HG02623 (cell line): ENCODE measurements around the gene CD58.

Source experiments
- ATAC-seq: cut with Tn5 transposase; IDR thresholded peaks from one replicate; pipeline ENCODE4 v1.9.1; 2021; ENCODE audit warnings: moderate library complexity; ENCODE audit not compliant: unreplicated experiment

The CD58 gene

GRCh38 chr1:116511459-116512019 is 59.3 kb downstream of the CD58 start:
- no peak for ATAC-seq

GRCh38 chr1:116510361-116510760 is 60.5 kb downstream of the CD58 start:
- ATAC-seq, result no peak

GRCh38 chr1:116508984-116509980 is 61.5 kb downstream of the CD58 start:
- no peak for ATAC-seq

GRCh38 chr1:116508085-116508983 is 62.5 kb downstream of the CD58 start:
- no peak for ATAC-seq

- no peak for ATAC-seq
Observed at GRCh38 chr1:116507631-116508030, 63.2 kb downstream of the CD58 start.

- ATAC-seq, result no peak
Observed at GRCh38 chr1:116506132-116507004, 64.5 kb downstream of the CD58 start.

GRCh38 chr1:116504308-116505156 is 66.3 kb downstream of the CD58 start:
- ATAC-seq, result peak; percentile 89

GRCh38 chr1:116503546-116504307 is 67.1 kb downstream of the CD58 start:
- ATAC-seq, result peak; percentile 8

GRCh38 chr1:116502671-116503314 is 68.0 kb downstream of the CD58 start:
- ATAC-seq, result no peak

- ATAC-seq, result no peak
Observed at GRCh38 chr1:116501870-116502244, 69.0 kb downstream of the CD58 start.

GRCh38 chr1:116501125-116501869 is 69.5 kb downstream of the CD58 start:
- ATAC-seq, result no peak

- ATAC-seq, result peak; percentile 55
Observed at GRCh38 chr1:116498789-116499628, 71.8 kb downstream of the CD58 start.

- no peak for ATAC-seq
Observed at GRCh38 chr1:116497656-116498055, 73.2 kb downstream of the CD58 start.

GRCh38 chr1:116496898-116497297 is 73.9 kb downstream of the CD58 start:
- ATAC-seq, result no peak

GRCh38 chr1:116496380-116496779 is 74.4 kb downstream of the CD58 start:
- ATAC-seq, result no peak

GRCh38 chr1:116495535-116495934 is 75.3 kb downstream of the CD58 start:
- no peak for ATAC-seq

- ATAC-seq, result no peak
Observed at GRCh38 chr1:116494745-116495144, 76.1 kb downstream of the CD58 start.
